ENCODE measurements around the gene DNAAF5. TPM values are rescaled to one million over a fixed set of nuclear protein-coding genes. Genes with fewer than 3 reads are reported as not detected.

DNAAF5 gene
- total and polyA plus RNA-seq, 9 of the 15 experiments (the other 6 are each of a cell fraction or from before 2014, with no cell fraction given) = 3.1 to 69.7 (median 19.1) TPM

DNA sequence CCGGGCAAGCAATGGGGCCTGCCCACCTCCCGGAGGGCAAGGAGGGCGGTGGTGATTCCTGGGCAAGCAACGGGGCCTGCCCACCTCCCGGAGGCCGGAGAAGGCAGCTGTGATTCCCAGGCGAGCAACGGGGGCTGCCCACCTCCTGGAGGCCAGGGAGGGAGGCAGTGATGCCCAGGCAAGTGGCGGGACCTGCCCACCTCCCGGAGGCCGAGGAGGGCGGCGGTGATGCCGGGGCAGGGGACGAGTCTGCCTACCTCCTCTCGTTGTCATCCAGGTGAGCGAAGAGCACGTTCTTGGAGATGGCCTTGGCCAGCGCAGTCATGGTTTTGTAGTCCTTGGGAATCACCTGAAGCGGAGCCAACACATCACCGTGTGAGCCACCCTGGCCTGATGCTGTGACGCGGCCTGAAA is 49.5 kb upstream of the DNAAF5 start (continued):
- TF ChIP-seq TEAD4 (IDR thresholded peaks at IDR 0.05; ENCODE audit: low read length) = no peak
- no peak for TF ChIP-seq TEAD4 (CRISPR knock-in tag; IDR thresholded peaks at IDR 0.05; ENCODE audit: borderline replicate concordance)
- TF ChIP-seq CBX2 (IDR thresholded peaks at IDR 0.05; ENCODE audit: insufficient read depth, low read length, poor library complexity, severe bottlenecking) = no peak
- no peak for TF ChIP-seq ARHGAP35 (IDR thresholded peaks at IDR 0.05; ENCODE audit: partially characterized antibody)
- TF ChIP-seq PURB (CRISPR knock-in tag; IDR thresholded peaks at IDR 0.05; ENCODE audit: low read depth) = no peak

DNA sequence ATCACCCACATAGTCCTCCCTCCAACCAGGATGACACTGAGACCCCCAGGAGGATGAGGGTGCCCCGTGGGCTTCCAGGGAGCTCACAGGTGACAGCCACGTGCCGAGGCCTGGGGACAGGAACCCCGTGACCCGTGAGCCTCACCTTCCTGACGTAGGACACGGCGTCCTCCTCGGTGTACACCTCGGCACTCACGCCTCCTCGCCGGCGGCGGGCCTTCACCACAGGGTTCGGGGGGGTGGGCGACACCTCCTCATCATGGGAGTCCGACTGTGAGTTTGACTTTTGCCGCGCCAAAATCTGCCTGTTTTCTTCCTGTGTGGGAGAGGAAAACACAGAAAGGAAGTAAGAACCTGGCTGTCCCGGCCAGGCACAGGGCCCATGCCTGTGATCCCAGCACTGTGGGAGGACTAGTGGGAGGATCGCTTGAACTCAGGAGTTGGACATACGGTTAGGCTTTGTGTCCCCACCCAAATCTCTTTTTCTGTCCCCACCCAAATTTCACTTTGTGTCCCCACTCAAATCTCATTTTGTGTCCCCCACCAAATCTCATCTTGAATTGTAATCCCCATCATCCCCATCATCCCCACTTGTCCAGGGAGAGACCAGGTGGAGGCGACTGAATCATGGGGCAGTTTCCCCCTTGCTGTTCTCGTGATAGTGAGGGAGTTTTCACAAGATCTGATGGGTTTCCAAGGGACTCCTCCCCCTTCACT is 45.9 kb upstream of the DNAAF5 start:
- no peak overlapping the region for H3K4me3 ChIP-seq
- WGBS (ENCODE audit: insufficient coverage, low coverage, missing lambda C conversion rate) = 97% methylated on average over 21 of the region's 25 CpGs
- peaks cover 22% of the 10 kb centered on the region for H3K9me3 ChIP-seq (replicated peaks; ENCODE audit: control insufficient read depth, insufficient read depth, low read depth, low read length)
- H3K9me1 ChIP-seq (ENCODE audit: control insufficient read depth, insufficient read depth, low read length) = no peaks in the 10 kb centered on the region
- H3K27me3 ChIP-seq (ENCODE audit: control insufficient read depth in 2 of 2, insufficient read depth in 2 of 2, low read length in 2 of 2) = no peaks in the 10 kb centered on the region
- TF ChIP-seq TEAD4 (IDR thresholded peaks at IDR 0.05; ENCODE audit: low read length) (no peak), TEAD4 (CRISPR knock-in tag; IDR thresholded peaks at IDR 0.05; ENCODE audit: borderline replicate concordance) (no peak), CC2D1A (IDR thresholded peaks at IDR 0.05) (peak; percentile 59; the same call in 1 of the 2 replicates), MTF1 (CRISPR knock-in tag; IDR thresholded peaks at IDR 0.05; ENCODE audit: borderline replicate concordance) (no peak), STAT5B (CRISPR knock-in tag; IDR thresholded peaks at IDR 0.05) (no peak), ZNF263 (CRISPR knock-in tag; IDR thresholded peaks at IDR 0.05; ENCODE audit: borderline replicate concordance) (peak; percentile 41; the same call in 1 of the 2 replicates)
- TF ChIP-seq, protein P1, sequence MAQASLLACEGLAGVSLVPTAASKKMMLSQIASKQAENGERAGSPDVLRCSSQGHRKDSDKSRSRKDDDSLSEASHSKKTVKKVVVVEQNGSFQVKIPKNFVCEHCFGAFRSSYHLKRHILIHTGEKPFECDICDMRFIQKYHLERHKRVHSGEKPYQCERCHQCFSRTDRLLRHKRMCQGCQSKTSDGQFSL (CRISPR knock-in tag; IDR thresholded peaks at IDR 0.05) = 0 out of 2 replicates have a peak, but pooled peaks have one; percentile 29
- TF ChIP-seq, protein P1 (tag; IDR thresholded peaks at IDR 0.05) = no peak
- TF ChIP-seq, protein P2, sequence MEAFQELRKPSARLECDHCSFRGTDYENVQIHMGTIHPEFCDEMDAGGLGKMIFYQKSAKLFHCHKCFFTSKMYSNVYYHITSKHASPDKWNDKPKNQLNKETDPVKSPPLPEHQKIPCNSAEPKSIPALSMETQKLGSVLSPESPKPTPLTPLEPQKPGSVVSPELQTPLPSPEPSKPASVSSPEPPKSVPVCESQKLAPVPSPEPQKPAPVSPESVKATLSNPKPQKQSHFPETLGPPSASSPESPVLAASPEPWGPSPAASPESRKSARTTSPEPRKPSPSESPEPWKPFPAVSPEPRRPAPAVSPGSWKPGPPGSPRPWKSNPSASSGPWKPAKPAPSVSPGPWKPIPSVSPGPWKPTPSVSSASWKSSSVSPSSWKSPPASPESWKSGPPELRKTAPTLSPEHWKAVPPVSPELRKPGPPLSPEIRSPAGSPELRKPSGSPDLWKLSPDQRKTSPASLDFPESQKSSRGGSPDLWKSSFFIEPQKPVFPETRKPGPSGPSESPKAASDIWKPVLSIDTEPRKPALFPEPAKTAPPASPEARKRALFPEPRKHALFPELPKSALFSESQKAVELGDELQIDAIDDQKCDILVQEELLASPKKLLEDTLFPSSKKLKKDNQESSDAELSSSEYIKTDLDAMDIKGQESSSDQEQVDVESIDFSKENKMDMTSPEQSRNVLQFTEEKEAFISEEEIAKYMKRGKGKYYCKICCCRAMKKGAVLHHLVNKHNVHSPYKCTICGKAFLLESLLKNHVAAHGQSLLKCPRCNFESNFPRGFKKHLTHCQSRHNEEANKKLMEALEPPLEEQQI (IDR thresholded peaks at IDR 0.05) = 0 out of 2 replicates have a peak, but pooled peaks have one; percentile 55
- no peak for ATAC-seq
- peak; percentile 67 for FAIRE-seq
- in situ Hi-C loops (cut with MboI) (no loop called here), intact Hi-C loops (cut with micrococcal nuclease) (no loop called here)
- no peak overlapping the region for H3K4me2 ChIP-seq (ENCODE audit: insufficient read depth, low read length)
- no peak overlapping the region for H3K27ac ChIP-seq (ENCODE audit: extremely low read depth, low read depth, low read length)
- peaks cover 33% of the 10 kb centered on the region; the same call in 2 of the 3 replicates for H3K36me3 ChIP-seq (ENCODE audit: control insufficient read depth, insufficient read depth, low read length)
- CTCF ChIA-PET (ENCODE audit: low intra/inter-chr PET ratio) = no interaction called here
- H2AFZ ChIP-seq (ENCODE audit: low read depth, low read length) = no peak overlapping the region
- DNase-seq (ENCODE audit: extremely low read depth in 1 of 4, low spot score in 3 of 4) = no peak
- H3K4me1 ChIP-seq (replicated peaks in 1 of 2; ENCODE audit: control insufficient read depth in 2 of 2, insufficient read depth in 2 of 2, low read length in 2 of 2) = no peaks in the 10 kb centered on the region
- no peak overlapping the region for H3K9ac ChIP-seq (ENCODE audit: insufficient read depth in 1 of 2, low read depth in 2 of 2, low read length in 2 of 2)
- H3K79me2 ChIP-seq (ENCODE audit: control insufficient read depth, insufficient read depth, low read length) = no peaks in the 10 kb centered on the region
- H4K20me1 ChIP-seq (replicated peaks; ENCODE audit: control insufficient read depth, insufficient read depth, low read length) = no peaks in the 10 kb centered on the region
- BruUV-seq (replicated peaks) = no TSS peak
- POLR2A ChIA-PET = no interaction called here

Measured in K562 (cell line).